WERI-Rb-1 (cell line): ENCODE data around the gene NDUFA13.

Experiments
- DNase-seq: peaks from one replicate; pipeline ENCODE4 v3.0.0-alpha.2; 2020
- H3K27ac ChIP-seq: fragments of 250-450 bp; sonication (Bioruptor Pico); 2 replicates; pipeline ENCODE4 v1.5.1; 2020; ENCODE audit warnings: mild to moderate bottlenecking, moderate library complexity
- H3K27me3 ChIP-seq: fragments of 250-450 bp; sonication (Bioruptor Pico); 2 replicates; pipeline ENCODE4 v1.5.1; 2021; ENCODE audit warnings: mild to moderate bottlenecking, low read depth, moderate library complexity; ENCODE audit not compliant: insufficient read depth, severe bottlenecking
- H3K36me3 ChIP-seq: fragments of 250-450 bp; sonication (Bioruptor Pico); 2 replicates; pipeline ENCODE4 v1.5.1; 2020; ENCODE audit warnings: mild to moderate bottlenecking, moderate library complexity
- H3K4me3 ChIP-seq: 2 replicates; pipeline ENCODE4 v1.5.1; 2011; ENCODE audit warnings: low read depth, mild to moderate bottlenecking, control low read depth, low read length
- H3K9me3 ChIP-seq: fragments of 250-450 bp; sonication (Bioruptor Pico); 2 replicates; pipeline ENCODE4 v1.5.1; 2021; ENCODE audit warnings: mild to moderate bottlenecking, moderate library complexity; ENCODE audit not compliant: severe bottlenecking
- TF ChIP-seq, protein P1 (sequence below): IDR thresholded peaks from 2 replicates; pipeline ENCODE4 v1.5.1; 2011; ENCODE audit warnings: low read depth, mild to moderate bottlenecking, control low read depth, inconsistent platforms, low read length

Gene NDUFA13

DNA sequence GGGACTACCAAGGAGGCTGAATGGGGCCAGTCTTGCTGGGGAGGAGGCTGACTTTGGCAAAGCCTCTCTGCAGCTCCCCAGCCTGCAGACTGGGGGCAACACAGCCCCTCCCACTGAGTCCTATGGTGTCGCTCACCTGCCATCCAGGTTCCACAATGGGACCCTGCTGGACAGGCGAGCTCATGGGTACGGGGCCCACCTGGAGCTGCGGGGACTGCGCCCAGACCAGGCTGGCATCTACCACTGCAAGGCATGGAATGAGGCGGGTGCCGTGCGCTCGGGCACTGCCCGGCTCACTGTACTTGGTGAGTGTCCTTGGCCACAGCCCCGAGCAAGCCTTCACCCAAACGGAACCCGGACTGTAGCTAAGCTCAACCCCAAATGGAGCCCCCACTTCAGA is 27.1 kb downstream of the NDUFA13 start:
- H3K27ac ChIP-seq = no peak overlapping the region
- no peak for DNase-seq
- TF ChIP-seq, protein P1, sequence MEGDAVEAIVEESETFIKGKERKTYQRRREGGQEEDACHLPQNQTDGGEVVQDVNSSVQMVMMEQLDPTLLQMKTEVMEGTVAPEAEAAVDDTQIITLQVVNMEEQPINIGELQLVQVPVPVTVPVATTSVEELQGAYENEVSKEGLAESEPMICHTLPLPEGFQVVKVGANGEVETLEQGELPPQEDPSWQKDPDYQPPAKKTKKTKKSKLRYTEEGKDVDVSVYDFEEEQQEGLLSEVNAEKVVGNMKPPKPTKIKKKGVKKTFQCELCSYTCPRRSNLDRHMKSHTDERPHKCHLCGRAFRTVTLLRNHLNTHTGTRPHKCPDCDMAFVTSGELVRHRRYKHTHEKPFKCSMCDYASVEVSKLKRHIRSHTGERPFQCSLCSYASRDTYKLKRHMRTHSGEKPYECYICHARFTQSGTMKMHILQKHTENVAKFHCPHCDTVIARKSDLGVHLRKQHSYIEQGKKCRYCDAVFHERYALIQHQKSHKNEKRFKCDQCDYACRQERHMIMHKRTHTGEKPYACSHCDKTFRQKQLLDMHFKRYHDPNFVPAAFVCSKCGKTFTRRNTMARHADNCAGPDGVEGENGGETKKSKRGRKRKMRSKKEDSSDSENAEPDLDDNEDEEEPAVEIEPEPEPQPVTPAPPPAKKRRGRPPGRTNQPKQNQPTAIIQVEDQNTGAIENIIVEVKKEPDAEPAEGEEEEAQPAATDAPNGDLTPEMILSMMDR = no peak
- H3K4me3 ChIP-seq = no peak overlapping the region
- no peaks in the 10 kb centered on the region for H3K27me3 ChIP-seq
- no peaks in the 10 kb centered on the region for H3K36me3 ChIP-seq
- H3K9me3 ChIP-seq = no peaks in the 10 kb centered on the region

DNA sequence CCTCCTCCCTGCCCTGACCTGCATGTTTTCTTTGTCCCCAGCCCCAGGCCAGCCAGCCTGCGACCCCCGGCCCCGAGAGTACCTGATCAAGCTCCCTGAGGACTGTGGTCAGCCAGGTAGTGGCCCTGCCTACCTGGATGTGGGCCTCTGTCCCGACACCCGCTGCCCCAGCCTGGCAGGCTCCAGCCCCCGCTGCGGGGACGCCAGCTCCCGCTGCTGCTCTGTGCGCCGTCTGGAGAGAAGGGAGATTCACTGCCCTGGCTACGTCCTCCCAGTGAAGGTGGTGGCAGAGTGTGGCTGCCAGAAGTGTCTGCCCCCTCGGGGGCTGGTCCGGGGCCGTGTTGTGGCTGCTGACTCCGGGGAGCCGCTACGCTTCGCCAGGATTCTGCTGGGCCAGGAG is 27.6 kb downstream of the NDUFA13 start:
- no peak overlapping the region for H3K4me3 ChIP-seq
- DNase-seq = no peak
- TF ChIP-seq, protein P1 = no peak

DNA sequence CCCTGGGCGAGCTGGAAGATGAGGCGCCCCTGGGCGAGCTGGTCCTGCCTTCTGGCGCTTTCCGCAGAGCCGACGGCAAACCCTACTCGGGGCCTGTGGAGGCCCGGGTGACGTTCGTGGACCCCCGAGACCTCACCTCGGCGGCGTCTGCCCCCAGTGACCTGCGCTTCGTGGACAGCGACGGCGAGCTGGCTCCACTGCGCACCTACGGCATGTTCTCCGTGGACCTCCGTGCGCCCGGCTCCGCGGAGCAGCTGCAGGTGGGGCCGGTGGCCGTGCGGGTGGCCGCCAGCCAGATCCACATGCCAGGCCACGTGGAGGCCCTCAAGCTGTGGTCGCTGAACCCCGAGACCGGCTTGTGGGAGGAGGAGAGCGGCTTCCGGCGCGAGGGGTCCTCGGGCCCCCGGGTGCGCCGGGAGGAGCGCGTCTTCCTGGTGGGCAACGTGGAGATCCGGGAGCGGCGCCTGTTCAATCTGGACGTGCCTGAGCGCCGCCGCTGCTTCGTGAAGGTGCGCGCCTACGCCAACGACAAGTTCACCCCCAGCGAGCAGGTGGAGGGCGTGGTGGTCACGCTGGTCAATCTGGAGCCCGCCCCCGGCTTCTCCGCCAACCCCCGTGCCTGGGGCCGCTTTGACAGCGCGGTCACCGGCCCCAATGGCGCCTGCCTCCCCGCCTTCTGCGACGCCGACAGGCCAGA is 28.4 kb downstream of the NDUFA13 start:
- H3K27ac ChIP-seq = no peak overlapping the region
- TF ChIP-seq, protein P1 = no peak
- H3K4me3 ChIP-seq = no peak overlapping the region
- H3K9me3 ChIP-seq = no peaks in the 10 kb centered on the region
- H3K36me3 ChIP-seq = no peaks in the 10 kb centered on the region
- H3K27me3 ChIP-seq = no peaks in the 10 kb centered on the region
- DNase-seq = no peak

More for the DNA sequence above, 27.6 kb downstream of the NDUFA13 start:
- Histone ChIP-seq H3K36me3 (no peaks in the 10 kb centered on the region), H3K27ac (no peak overlapping the region), H3K9me3 (no peaks in the 10 kb centered on the region), H3K27me3 (no peaks in the 10 kb centered on the region)

DNA sequence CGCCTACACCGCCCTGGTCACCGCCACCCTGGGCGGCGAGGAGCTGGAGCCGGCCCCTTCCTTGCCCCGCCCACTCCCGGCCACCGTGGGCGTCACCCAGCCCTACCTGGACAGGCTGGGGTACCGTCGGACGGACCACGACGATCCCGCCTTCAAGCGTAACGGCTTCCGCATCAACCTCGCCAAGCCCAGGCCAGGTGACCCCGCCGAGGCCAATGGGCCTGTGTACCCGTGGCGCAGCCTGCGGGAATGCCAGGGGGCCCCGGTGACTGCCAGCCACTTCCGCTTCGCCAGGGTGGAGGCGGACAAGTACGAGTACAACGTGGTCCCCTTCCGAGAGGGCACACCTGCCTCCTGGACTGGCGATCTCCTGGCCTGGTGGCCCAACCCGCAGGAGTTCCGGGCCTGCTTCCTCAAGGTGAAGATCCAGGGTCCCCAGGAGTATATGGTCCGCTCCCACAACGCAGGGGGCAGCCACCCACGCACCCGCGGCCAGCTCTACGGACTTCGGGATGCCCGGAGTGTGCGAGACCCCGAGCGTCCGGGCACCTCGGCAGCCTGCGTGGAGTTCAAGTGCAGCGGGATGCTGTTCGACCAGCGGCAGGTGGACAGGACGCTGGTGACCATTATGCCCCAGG is 29.0 kb downstream of the NDUFA13 start:
- no peaks in the 10 kb centered on the region for H3K27me3 ChIP-seq
- no peak overlapping the region for H3K27ac ChIP-seq
- TF ChIP-seq, protein P1 = no peak
- no peaks in the 10 kb centered on the region for H3K9me3 ChIP-seq
- no peak overlapping the region for H3K4me3 ChIP-seq
- no peaks in the 10 kb centered on the region for H3K36me3 ChIP-seq
- no peak for DNase-seq

DNA sequence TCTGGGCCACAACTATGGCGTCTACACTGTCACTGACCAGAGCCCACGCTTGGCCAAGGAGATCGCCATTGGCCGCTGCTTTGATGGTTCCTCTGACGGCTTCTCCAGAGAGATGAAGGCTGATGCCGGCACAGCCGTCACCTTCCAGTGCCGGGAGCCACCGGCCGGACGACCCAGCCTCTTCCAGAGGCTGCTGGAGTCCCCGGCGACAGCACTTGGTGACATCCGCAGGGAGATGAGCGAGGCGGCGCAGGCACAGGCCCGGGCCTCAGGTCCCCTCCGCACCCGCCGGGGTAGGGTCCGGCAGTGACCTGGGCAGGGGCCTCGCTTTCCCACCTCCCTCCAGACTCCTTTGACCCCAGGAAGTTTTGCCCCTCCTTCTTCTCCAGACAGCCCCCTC is 29.7 kb downstream of the NDUFA13 start:
- Histone ChIP-seq H3K27me3 (no peaks in the 10 kb centered on the region), H3K4me3 (no peak overlapping the region), H3K27ac (no peak overlapping the region), H3K36me3 (no peaks in the 10 kb centered on the region), H3K9me3 (no peaks in the 10 kb centered on the region)
- TF ChIP-seq, protein P1 = no peak
- no peak for DNase-seq
